Left lung (tissue), 10 donors: Measurements from ENCODE around the gene ABHD16A. TPM values are rescaled to one million over a fixed set of nuclear protein-coding genes. Genes with fewer than 3 reads are reported as not detected.

Source experiments
- ATAC-seq: fragments of 200-7000 bp; cut with Tn5 transposase; one replicate; pipeline ENCODE4 v1.9.1; 2020; ENCODE audit warnings: moderate library complexity
- DNase-seq, 4 donors: peaks; one replicate each; pipeline ENCODE4 v3.0.0-alpha.2; 2013 to 2020
- H3K27ac ChIP-seq, 2 donors: fragments of 200-600 bp; sonication (generic) in 1 of 2; one replicate each; pipeline versions ENCODE4 v1.5.0 to v1.8.0; 2020 to 2021
- H3K27me3 ChIP-seq, 2 donors: fragments of 200-600 bp; sonication (generic) in 1 of 2; one replicate each; pipeline versions ENCODE4 v1.5.0 to v1.8.0; 2020 to 2021
- H3K36me3 ChIP-seq, 2 donors: fragments of 200-600 bp; sonication (generic) in 1 of 2; one replicate each; pipeline versions ENCODE4 v1.5.0 to v1.8.0; 2020 to 2021
- H3K4me1 ChIP-seq, 2 donors: fragments of 200-600 bp; one replicate each; pipeline ENCODE4 v1.8.0; 2021
- H3K4me3 ChIP-seq, 2 donors: fragments of 200-600 bp; sonication (generic) in 1 of 2; one replicate each; pipeline versions ENCODE4 v1.5.0 to v1.8.0; 2020 to 2021; ENCODE audit warnings: mild to moderate bottlenecking in 1 of 2
- H3K9me3 ChIP-seq, 2 donors: fragments of 200-600 bp; sonication (generic) in 1 of 2; one replicate each; pipeline versions ENCODE4 v1.5.0 to v1.8.0; 2020 to 2021
- intact Hi-C, 2 donors: fragments of 100-400 bp; cut with DNase I; formaldehyde crosslinking; loops; one replicate each; pipeline versions ENCODE4 v1.11.2 to v1.14.2; 2022
- polyA plus RNA-seq, 6 donors: library from polyadenylated mRNA; unstranded; fragments of 120-200 nt; gene quantifications; one replicate each; pipeline ENCODE4 v1.2.1, GENCODE V29; 2013; ENCODE audit not compliant: insufficient read length in 6 of 6
- total RNA-seq, 2 donors: library from RNA; stranded (reverse); fragmentation: NEBNext Ultra II Directional; extraction: Animal tissue kit (Norgen Biotek cat#: 25700); gene quantifications; one replicate each; pipeline ENCODE4 v1.2.1, GENCODE V29; 2021
- TF ChIP-seq, protein P1 (sequence below), 2 donors: fragments of 200-600 bp; sonication (generic) in 1 of 2; IDR thresholded peaks; one replicate each; pipeline versions ENCODE4 v1.5.0 to v1.8.0; 2021; ENCODE audit warnings: antibody characterized with exemption in 2 of 2
- donor health status: DM: no; HTN: yes; CAD: no.
- donor health status: DM: no; HTN: no; CAD: no.

ABHD16A gene
- total and polyA plus RNA-seq, 8 donors = 53.6 to 63.9 (median 58.1) TPM

DNA sequence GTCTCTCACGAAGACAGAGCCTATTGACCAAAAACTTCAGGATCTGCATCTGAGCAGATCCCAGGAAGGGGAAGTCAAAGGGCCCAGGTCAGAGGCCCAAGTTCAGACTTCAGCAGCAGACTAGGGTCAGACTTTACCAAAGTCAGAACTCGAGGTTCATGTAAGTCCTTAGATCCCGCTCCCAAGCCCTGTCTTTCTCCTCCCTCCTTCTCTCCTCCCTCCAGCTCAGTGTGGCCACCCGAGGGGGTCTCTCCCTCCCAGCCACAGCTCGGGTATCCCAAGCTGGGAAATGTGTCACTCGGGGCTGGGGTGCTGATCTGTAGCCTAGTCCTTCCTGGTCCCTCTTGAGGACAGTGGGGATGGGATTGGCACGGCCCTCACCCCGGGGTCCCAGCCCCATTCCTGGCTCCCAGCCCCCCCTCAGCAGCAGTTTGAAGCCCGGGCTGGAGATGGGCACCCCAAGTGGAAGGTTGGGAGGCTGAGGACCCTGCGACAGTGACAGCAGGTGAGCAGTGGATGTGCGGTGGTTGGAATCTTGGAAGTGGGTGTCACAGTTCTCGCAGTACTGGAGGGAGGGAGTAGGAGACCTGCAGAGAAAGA, 40.9 kb downstream of the ABHD16A start:
- no peak overlapping the region for H3K27ac ChIP-seq
- intact Hi-C loops = no loop called here
- TF ChIP-seq, protein P1, sequence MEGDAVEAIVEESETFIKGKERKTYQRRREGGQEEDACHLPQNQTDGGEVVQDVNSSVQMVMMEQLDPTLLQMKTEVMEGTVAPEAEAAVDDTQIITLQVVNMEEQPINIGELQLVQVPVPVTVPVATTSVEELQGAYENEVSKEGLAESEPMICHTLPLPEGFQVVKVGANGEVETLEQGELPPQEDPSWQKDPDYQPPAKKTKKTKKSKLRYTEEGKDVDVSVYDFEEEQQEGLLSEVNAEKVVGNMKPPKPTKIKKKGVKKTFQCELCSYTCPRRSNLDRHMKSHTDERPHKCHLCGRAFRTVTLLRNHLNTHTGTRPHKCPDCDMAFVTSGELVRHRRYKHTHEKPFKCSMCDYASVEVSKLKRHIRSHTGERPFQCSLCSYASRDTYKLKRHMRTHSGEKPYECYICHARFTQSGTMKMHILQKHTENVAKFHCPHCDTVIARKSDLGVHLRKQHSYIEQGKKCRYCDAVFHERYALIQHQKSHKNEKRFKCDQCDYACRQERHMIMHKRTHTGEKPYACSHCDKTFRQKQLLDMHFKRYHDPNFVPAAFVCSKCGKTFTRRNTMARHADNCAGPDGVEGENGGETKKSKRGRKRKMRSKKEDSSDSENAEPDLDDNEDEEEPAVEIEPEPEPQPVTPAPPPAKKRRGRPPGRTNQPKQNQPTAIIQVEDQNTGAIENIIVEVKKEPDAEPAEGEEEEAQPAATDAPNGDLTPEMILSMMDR (IDR thresholded peaks at IDR 0.05) = no peak
- no peaks in the 10 kb centered on the region for H3K9me3 ChIP-seq
- H3K4me3 ChIP-seq = no peak overlapping the region
- H3K4me1 ChIP-seq = peaks cover 33 to 72% of the 10 kb centered on the region in 2 donors
- no peak for DNase-seq
- H3K36me3 ChIP-seq = peaks cover 0 to 33% of the 10 kb centered on the region in 2 donors
- no peak for ATAC-seq
- H3K27me3 ChIP-seq = no peaks in the 10 kb centered on the region

GRCh38 chr6:31661262-31662123, 41.6 kb downstream of the ABHD16A start:
- ATAC-seq (no peak), DNase-seq (no peak)
- H3K4me1 ChIP-seq = peaks cover 28 to 71% of the 10 kb centered on the region in 2 donors
- intact Hi-C loops = no loop called here
- H3K36me3 ChIP-seq = peaks cover 0 to 35% of the 10 kb centered on the region in 2 donors
- no peaks in the 10 kb centered on the region for H3K27me3 ChIP-seq
- peak overlapping the region; percentile 82 to 90 for H3K27ac ChIP-seq
- TF ChIP-seq, protein P1 (IDR thresholded peaks at IDR 0.05) = no peak
- H3K9me3 ChIP-seq = no peaks in the 10 kb centered on the region
- peak overlapping the region in 1 of 2 donors; percentile 92 for H3K4me3 ChIP-seq

GRCh38 chr6:31660381-31661261, 42.5 kb downstream of the ABHD16A start, which contains the start of gene C6orf47:
Gene C6orf47 (minus strand): TSS chr6:31660778. CDS start chr6:31659947, 831 bp downstream.
- intact Hi-C loops = no loop called here
- H3K4me3 ChIP-seq = peak within 1 kb of the TSS; percentile 73 to 92
- peaks cover 28 to 77% of the 10 kb centered on the region in 2 donors for H3K4me1 ChIP-seq
- H3K36me3 ChIP-seq = peaks cover 0 to 44% of the 10 kb centered on the region in 2 donors
- no peaks in the 10 kb centered on the region for H3K9me3 ChIP-seq
- peak; percentile 81 to 97 (median 90) for DNase-seq
- ATAC-seq = peak; percentile 83
- TF ChIP-seq, protein P1 (IDR thresholded peaks at IDR 0.05) = no peak
- no peaks in the 10 kb centered on the region for H3K27me3 ChIP-seq
- H3K27ac ChIP-seq = peak within 1 kb of the TSS; percentile 82 to 90

- H3K4me1 ChIP-seq = peaks cover 28 to 77% of the 10 kb centered on the region in 2 donors
- ATAC-seq = peak; percentile 53
These were observed 43.3 kb downstream of the ABHD16A start for GRCh38 chr6:31659649-31660380.

More at GRCh38 chr6:31659649-31660380, 43.3 kb downstream of the ABHD16A start:
- Histone ChIP-seq H3K4me3 (peak overlapping the region; percentile 73 to 92), H3K36me3 (peaks cover 0 to 47% of the 10 kb centered on the region in 2 donors), H3K27ac (peak overlapping the region; percentile 82 to 90), H3K9me3 (no peaks in the 10 kb centered on the region), H3K27me3 (no peaks in the 10 kb centered on the region)
- TF ChIP-seq, protein P1 (IDR thresholded peaks at IDR 0.05) = no peak
- intact Hi-C loops = no loop called here
- DNase-seq = peak in 1 of 4 donors; percentile 36
